Activated CD8-positive, alpha-beta memory T cell treated with anti-CD3 and anti-CD28 coated beads for 48 hours (primary cell): Measurements from ENCODE around the gene PRPSAP1.
"Not testable (repeated sequence)": the region's sequence is repeated elsewhere in the genome, so short reads cannot be mapped to it uniquely, and the experiment has no call there.

Experiments used
- DNase-seq, 3 experiments: peaks; one replicate each; pipeline ENCODE4 v3.0.0-alpha.2; 2020; ENCODE audit warnings: low read depth in 2 of 3, low spot score in 2 of 3

PRPSAP1 gene

GRCh38 chr17:76360461-76360860 lies 6.7 kb upstream of the PRPSAP1 start:
- DNase-seq: no peak

DNA sequence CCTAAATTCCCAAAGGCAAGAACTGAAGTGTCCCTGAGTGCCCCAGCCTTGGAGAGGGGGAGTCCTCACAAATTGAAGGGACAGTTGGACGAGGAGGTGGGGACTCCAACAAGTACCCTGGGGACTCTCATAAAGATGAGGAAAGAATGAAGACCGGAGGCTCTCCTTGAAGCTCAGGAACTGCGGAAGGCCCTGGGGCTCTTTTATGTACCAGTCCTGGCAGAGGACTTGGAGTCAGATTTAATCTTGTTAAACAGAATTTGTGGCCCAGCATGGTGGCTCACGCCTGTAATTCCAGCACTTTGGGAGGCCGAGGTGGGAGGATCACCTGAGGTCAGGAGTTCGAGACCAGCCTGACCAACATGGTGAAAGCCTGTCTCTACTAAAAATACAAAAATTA lies 6.1 kb upstream of the PRPSAP1 start:
- not testable (repeated sequence) for DNase-seq

- no peak for DNase-seq
Measured at GRCh38 chr17:76359375-76359774, 5.7 kb upstream of the PRPSAP1 start.

- DNase-seq: no peak
Measured at GRCh38 chr17:76357597-76358158, 4.0 kb upstream of the PRPSAP1 start.

DNA sequence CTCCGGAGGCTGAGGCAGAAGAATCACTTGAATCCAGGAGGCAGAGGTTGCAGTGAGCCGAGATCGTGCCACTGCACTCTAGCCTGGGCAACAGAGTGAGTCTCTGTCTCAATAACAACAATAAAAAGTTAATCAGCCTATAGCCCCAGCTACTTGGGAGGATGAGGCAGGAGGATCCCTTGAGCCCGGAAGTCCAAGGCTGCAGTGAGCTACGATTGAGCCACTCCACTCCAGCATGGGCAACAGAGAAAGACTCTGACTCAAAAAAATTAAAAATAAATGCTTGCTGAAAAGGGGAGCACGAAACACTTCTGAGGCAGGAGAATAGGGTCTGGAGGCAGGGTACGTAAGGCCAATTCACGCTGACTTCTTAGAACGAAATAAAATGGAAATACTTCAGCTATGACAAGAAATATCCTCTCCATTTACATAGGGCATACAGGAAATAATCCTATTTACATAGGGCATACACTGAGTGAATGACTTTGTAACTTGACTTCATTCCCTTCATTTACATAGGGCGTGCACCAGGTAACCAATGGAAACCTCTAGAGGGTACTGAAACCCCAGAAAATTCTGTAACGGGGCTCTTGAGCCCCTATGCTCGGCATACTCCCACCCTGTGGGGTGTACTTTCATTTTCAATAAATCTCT lies 3.2 kb upstream of the PRPSAP1 start:
- no peak for DNase-seq

GRCh38 chr17:76354747-76355310 lies 1.1 kb upstream of the PRPSAP1 start:
- no peak for DNase-seq

- no peak for DNase-seq
Measured at GRCh38 chr17:76354317-76354729, 607 bp upstream of the PRPSAP1 start.

- no peak for DNase-seq
Measured at GRCh38 chr17:76353004-76353598, 615 bp downstream of the PRPSAP1 start.

DNA sequence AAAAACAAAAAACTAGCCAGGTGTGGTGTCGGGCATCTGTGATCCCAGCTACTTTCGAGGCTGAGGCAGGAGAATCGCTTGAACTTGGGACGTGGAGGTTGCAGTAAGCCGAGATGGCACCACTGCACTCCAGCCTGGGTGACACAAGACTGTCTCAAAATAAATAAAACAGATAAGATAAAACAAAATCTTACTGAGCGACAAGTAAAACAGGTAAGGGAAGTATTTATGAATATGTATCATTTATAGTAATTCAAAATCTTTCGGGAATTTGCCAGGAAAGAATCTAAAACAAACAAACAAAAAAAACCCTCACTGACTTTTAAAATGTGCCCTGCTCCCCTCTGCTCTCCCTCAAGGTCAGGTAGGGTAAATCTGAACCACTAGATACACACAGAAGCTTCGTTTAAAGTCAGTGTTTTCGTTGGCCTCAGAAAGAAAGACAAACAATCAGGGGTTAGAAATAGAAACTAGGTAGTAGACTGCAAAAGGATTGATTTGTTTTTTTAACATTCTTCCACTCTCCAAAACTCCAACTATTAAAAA lies 2.1 kb downstream of the PRPSAP1 start:
- DNase-seq: no peak

DNA sequence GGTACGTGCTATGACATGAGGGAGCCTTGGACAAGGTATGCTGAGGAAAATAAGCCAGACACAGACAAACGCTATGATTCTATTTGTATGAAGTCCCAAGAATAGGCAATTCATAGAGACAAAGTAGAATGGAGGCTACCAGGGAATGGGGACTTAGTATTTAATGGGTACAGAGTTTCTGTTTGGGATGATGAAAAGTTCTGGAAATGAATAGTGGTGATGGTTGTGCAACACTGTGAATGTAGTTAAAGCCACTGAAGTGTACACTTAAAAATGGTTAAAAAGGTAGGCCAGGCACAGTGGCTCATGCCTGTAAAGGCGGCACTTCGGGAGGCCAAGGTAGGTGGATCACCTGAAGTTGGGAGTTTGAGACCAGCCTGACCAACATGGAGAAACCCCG lies 3.3 kb downstream of the PRPSAP1 start:
- no peak for DNase-seq

- DNase-seq: not testable (repeated sequence)
Measured at GRCh38 chr17:76346936-76347335, 6.8 kb downstream of the PRPSAP1 start.

- DNase-seq: no peak
Measured at GRCh38 chr17:76345377-76345974, 8.2 kb downstream of the PRPSAP1 start.

DNA sequence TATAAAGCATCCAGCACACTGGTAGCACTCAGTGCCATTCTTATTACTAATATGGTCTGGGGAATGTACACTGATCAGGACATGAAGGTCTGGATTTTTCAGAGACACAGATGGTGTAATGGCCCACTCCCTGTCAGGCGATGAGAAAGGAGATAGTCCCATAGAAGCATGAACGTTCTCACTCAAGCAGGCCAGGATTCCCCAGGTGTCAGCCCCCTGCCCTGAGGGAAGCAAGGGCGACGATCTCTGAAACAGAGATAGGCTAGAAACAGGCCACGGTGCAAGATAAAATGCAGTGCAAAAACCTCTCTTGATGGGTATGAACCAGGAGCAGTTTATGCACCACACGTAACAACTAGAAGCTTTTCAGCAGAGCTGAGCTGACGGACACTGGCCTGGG lies 10.6 kb downstream of the PRPSAP1 start:
- DNase-seq: no peak

- DNase-seq: no peak
Measured at GRCh38 chr17:76341301-76341700, 12.4 kb downstream of the PRPSAP1 start.

GRCh38 chr17:76337413-76337777 lies 16.3 kb downstream of the PRPSAP1 start:
- no peak for DNase-seq

GRCh38 chr17:76336756-76337412 lies 16.8 kb downstream of the PRPSAP1 start:
- DNase-seq: no peak

- DNase-seq: no peak
Measured at GRCh38 chr17:76335716-76336381, 17.9 kb downstream of the PRPSAP1 start.

- DNase-seq: no peak
Measured at GRCh38 chr17:76333673-76334505, 19.8 kb downstream of the PRPSAP1 start.

GRCh38 chr17:76331083-76331482 lies 22.6 kb downstream of the PRPSAP1 start:
- no peak for DNase-seq

GRCh38 chr17:76329664-76330063 lies 24.1 kb downstream of the PRPSAP1 start:
- no peak for DNase-seq
